Tibial nerve (tissue), 3 donors: ENCODE results near the gene RFX1.

Experiments
- POLR2A ChIP-seq, 2 donors: fragments of 450-650 bp; IDR thresholded peaks; one replicate each; pipeline ENCODE4 v1.6.1; 2017; ENCODE audit warnings: antibody characterized with exemption in 2 of 2, mild to moderate bottlenecking in 2 of 2, moderate library complexity in 2 of 2
- TF ChIP-seq, protein P1 (sequence below), 5 experiments: fragments of 200-600 bp in 3 of 5; fragments of 450-650 bp in 2 of 5; sonication (generic) in 3 of 5; IDR thresholded peaks; one replicate each; pipeline ENCODE4 v1.5.1; 2016 to 2019; ENCODE audit warnings: antibody characterized with exemption in 5 of 5, mild to moderate bottlenecking in 3 of 5, moderate library complexity in 2 of 5

DNA sequence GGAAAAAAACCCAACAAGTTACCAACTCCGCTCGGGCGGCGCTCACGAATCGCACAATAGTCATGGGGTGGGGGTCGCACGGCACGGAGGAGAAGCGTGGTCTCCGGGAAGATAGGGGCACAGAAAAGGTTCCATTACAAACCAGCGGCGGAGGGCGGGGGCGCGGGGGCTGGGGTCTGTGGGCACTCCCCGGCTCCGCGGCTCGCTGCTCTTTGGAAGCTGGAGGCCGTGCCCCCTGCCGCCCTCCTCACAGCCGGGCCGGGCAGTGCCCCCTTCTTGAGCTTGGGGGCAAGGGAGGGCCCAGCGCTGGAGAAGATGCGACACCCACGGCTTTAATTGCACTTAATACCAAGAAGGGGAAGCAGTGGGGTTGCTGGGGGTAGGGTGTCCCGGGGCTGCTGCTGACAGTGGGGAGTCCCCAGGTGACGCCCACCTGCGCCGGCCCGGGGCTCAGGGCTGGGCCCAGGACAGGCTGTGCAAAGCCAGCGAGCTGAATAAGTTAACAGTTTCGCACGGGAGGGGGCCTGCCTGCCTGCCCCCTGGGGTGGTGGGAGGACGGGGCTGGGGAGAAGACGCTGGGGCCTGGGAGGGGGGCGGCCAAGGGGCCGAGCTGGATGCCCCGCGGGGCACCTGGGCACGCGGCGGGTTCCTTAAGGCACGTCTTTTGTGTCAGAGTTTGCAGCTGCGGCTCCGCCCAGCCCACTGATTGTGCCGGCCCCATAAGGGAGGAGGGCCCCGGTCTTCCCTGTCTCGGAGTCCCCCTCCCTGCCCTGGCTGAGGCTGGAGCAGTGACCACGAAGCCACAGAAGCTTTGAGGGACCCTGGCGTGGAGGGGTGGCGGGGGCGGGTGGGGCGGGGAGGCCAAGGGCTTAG lies 44.1 kb downstream of the RFX1 start:
- TF ChIP-seq POLR2A (IDR thresholded peaks at IDR 0.05), result no peak
- TF ChIP-seq, protein P1, sequence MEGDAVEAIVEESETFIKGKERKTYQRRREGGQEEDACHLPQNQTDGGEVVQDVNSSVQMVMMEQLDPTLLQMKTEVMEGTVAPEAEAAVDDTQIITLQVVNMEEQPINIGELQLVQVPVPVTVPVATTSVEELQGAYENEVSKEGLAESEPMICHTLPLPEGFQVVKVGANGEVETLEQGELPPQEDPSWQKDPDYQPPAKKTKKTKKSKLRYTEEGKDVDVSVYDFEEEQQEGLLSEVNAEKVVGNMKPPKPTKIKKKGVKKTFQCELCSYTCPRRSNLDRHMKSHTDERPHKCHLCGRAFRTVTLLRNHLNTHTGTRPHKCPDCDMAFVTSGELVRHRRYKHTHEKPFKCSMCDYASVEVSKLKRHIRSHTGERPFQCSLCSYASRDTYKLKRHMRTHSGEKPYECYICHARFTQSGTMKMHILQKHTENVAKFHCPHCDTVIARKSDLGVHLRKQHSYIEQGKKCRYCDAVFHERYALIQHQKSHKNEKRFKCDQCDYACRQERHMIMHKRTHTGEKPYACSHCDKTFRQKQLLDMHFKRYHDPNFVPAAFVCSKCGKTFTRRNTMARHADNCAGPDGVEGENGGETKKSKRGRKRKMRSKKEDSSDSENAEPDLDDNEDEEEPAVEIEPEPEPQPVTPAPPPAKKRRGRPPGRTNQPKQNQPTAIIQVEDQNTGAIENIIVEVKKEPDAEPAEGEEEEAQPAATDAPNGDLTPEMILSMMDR (IDR thresholded peaks at IDR 0.05), result no peak
